GM21515 (cell line): ENCODE data around the gene FAM114A2.

Experiments used
- ATAC-seq: cut with Tn5 transposase; IDR thresholded peaks from one replicate; pipeline ENCODE4 v1.9.1; 2021; ENCODE audit not compliant: unreplicated experiment

FAM114A2 gene

DNA sequence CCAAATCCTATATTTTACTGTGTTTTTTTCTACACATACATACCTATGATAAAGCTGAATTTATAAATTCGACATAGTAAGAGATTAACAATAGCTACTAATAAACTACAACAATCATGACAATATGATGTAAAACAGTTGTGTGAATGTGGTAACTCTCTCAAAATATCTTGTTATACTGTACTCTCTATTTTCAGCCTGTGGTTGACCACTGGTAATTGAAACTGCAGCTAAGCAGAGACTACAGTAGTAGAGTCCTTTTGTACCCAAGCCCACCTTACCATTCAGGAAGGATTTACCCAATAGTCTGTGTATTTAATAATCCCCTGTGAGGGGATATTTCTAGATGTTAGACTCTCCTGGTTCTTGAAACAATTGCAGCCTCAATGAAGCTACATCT, 86.7 kb downstream of the FAM114A2 start:
- no peak for ATAC-seq

DNA sequence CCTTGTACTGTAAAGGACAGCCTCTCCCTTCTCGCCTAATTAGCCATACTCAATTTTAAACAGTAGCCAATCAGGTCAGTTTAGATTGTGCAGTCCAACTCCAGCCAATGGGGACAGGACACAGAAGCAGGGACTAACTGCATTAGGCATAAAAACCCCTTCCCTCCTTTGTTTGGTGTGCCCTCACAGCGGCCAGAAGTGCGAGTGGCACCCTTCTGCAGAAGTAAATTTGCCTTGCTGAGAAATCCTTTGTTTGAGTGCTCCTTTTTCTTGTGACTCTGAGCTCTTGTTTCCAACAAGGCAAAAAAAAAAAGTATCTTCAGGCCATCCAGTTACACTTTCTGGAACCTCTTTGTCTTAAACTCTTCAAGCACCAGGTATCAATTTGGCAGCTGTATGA, 97.4 kb downstream of the FAM114A2 start:
- no peak for ATAC-seq
